Neutrophil (primary cell): ENCODE data around the gene ACSS3.

Experiments
- H3K27ac ChIP-seq: fragments of 200-600 bp; sonication (generic); 2 replicates; pipeline ENCODE4 v1.5.1; 2016; ENCODE audit warnings: mild to moderate bottlenecking, moderate library complexity
- H3K27me3 ChIP-seq: fragments of 200-600 bp; sonication (generic); 2 replicates; pipeline ENCODE4 v1.6.0; 2016; ENCODE audit warnings: mild to moderate bottlenecking
- H3K36me3 ChIP-seq: fragments of 200-600 bp; sonication (generic); 2 replicates; pipeline ENCODE4 v1.5.1; 2017
- H3K4me1 ChIP-seq, 2 experiments: fragments of 200-600 bp in 1 of 2; sonication (generic) in 1 of 2; 1 replicate in 1 of 2; 2 replicates in 1 of 2; pipeline versions ENCODE4 v1.5.1 to v1.6.1; 2013 to 2016; ENCODE audit warnings: low read depth in 1 of 2, low read length in 1 of 2, mild to moderate bottlenecking in 1 of 2, moderate library complexity in 1 of 2; ENCODE audit not compliant: control insufficient read depth in 1 of 2, insufficient read depth in 1 of 2
- H3K4me3 ChIP-seq, 2 experiments: fragments of 200-600 bp in 1 of 2; sonication (generic) in 1 of 2; 1 replicate in 1 of 2; 2 replicates in 1 of 2; pipeline ENCODE4 v1.5.1; 2013 to 2016; ENCODE audit warnings: low read depth in 1 of 2, low read length in 1 of 2, mild to moderate bottlenecking in 1 of 2, moderate library complexity in 1 of 2
- H3K9me3 ChIP-seq: fragments of 200-600 bp; sonication (generic); 2 replicates; pipeline ENCODE4 v1.5.1; 2016
- CTCF ChIP-seq: fragments of 200-600 bp; sonication (generic); IDR thresholded peaks from 2 replicates; pipeline ENCODE4 v1.5.1; 2016; ENCODE audit warnings: antibody characterized with exemption

Gene ACSS3

DNA sequence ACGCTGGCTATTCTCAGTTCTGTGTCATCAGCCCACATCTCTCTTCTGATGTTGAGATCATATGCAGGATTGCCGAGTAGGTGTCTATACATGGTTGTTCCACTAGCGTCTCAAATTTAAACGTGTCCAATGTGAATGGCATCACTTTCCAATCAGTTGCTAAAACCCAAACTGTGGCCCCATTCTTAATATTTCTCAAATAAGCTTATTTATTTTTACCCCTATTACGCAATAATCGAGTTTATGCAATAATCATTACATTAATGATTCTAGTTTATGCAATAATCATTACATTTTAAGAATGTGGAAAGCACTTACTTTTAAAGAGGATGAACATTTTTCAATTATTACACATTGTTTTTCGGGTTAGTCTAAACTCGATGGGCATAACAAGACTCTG, 47.8 kb downstream of the ACSS3 start:
- Histone ChIP-seq H3K4me1 (no peaks in the 10 kb centered on the region), H3K27ac (no peak overlapping the region), H3K36me3 (no peaks in the 10 kb centered on the region), H3K4me3 (no peak overlapping the region), H3K27me3 (no peaks in the 10 kb centered on the region), H3K9me3 (no peaks in the 10 kb centered on the region)
- TF ChIP-seq CTCF, result no peak

DNA sequence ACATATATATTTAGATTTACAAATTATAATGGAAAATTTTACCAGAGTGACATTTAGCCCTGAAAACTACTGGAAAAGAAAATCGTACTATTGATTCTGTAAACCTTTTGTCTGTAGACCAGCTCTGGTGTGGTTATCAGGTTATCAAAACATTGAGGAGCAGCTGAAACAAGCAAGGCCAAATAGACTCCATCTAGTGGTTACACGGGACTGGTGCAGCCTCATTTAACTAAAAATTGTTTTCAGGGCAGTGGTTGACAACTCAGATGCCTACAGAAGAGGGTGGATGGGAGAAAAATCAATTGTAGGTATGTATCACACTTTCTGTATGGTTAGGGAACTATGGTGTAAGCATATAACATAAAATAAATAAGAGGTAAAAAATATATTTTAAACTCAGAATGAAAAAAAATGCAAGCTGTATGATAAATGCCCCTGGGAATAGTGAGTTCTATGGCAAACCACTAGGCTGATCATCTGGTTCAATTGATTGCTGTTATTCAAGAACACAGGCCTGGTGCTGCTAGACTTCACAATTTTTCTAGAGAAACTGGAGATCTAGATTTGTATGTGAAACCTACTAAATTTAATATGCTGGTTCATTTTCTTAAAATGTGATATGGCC, 51.2 kb downstream of the ACSS3 start:
- no peaks in the 10 kb centered on the region for H3K27me3 ChIP-seq
- TF ChIP-seq CTCF, result peak; percentile 11
- no peaks in the 10 kb centered on the region for H3K9me3 ChIP-seq
- no peak overlapping the region for H3K27ac ChIP-seq
- no peaks in the 10 kb centered on the region for H3K36me3 ChIP-seq
- H3K4me3 ChIP-seq, result no peak overlapping the region
- H3K4me1 ChIP-seq, result no peaks in the 10 kb centered on the region

- H3K27ac ChIP-seq, result no peak overlapping the region
- no peak for TF ChIP-seq CTCF
- no peak overlapping the region for H3K4me3 ChIP-seq
- no peaks in the 10 kb centered on the region for H3K27me3 ChIP-seq
- H3K4me1 ChIP-seq, result no peaks in the 10 kb centered on the region
- H3K9me3 ChIP-seq, result no peaks in the 10 kb centered on the region
- H3K36me3 ChIP-seq, result no peaks in the 10 kb centered on the region
Measured at GRCh38 chr12:81136519-81136918, 58.6 kb downstream of the ACSS3 start.

DNA sequence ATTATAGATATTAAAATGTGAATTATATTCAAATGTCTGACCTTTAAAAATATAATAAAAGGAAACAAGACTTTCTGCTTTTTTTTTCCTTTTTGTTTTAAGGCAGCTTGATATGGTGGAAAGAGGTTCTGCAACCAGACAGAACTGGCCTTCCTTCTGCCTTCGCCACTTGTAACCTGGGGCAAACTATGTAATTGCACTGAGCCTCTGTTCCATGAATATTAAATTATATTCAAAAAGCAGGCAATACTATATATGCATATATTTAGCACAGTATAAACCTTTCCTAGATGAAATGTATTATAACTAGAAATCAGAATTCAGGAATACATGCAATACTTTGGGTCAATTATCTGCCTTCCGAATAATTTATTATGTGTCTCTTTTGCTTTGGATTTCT, 59.9 kb downstream of the ACSS3 start:
- Histone ChIP-seq H3K9me3 (no peaks in the 10 kb centered on the region), H3K27ac (no peak overlapping the region), H3K4me3 (no peak overlapping the region), H3K27me3 (no peaks in the 10 kb centered on the region), H3K36me3 (no peaks in the 10 kb centered on the region), H3K4me1 (no peaks in the 10 kb centered on the region)
- no peak for TF ChIP-seq CTCF

- H3K4me3 ChIP-seq, result no peak overlapping the region
- H3K4me1 ChIP-seq, result no peaks in the 10 kb centered on the region
- H3K27ac ChIP-seq, result no peak overlapping the region
- no peaks in the 10 kb centered on the region for H3K9me3 ChIP-seq
- no peaks in the 10 kb centered on the region for H3K36me3 ChIP-seq
- TF ChIP-seq CTCF, result no peak
- no peaks in the 10 kb centered on the region for H3K27me3 ChIP-seq
Measured at GRCh38 chr12:81141217-81141616, 63.3 kb downstream of the ACSS3 start.

- Histone ChIP-seq H3K36me3 (no peaks in the 10 kb centered on the region), H3K4me1 (no peaks in the 10 kb centered on the region), H3K9me3 (no peaks in the 10 kb centered on the region), H3K4me3 (no peak overlapping the region), H3K27ac (no peak overlapping the region), H3K27me3 (no peaks in the 10 kb centered on the region)
- no peak for TF ChIP-seq CTCF
Measured at GRCh38 chr12:81143057-81143456, 65.2 kb downstream of the ACSS3 start.
